Hepatocyte (in vitro differentiated cells): Measurements from ENCODE around the gene MARCHF2. TPM values are rescaled to one million over a fixed set of nuclear protein-coding genes. Genes with fewer than 3 reads are reported as not detected.

Experiments
- DNase-seq: peaks from one replicate; pipeline ENCODE4 v3.0.0-alpha.2; 2016; ENCODE audit warnings: low spot score
- H2AFZ ChIP-seq: fragments of 200-600 bp; sonication (generic); 2 replicates; pipeline ENCODE4 v1.6.0; 2016; ENCODE audit warnings: antibody characterized with exemption, mild to moderate bottlenecking
- H3K27ac ChIP-seq: fragments of 200-600 bp; sonication (generic); 2 replicates; pipeline ENCODE4 v1.5.1; 2016; ENCODE audit warnings: mild to moderate bottlenecking
- H3K27me3 ChIP-seq: fragments of 200-600 bp; sonication (generic); 2 replicates; pipeline ENCODE4 v1.6.1; 2016
- H3K36me3 ChIP-seq: fragments of 200-600 bp; sonication (generic); replicated peaks from 2 replicates; pipeline ENCODE4 v1.5.1; 2016; ENCODE audit warnings: low read depth; ENCODE audit not compliant: insufficient read depth
- H3K4me1 ChIP-seq: fragments of 200-600 bp; sonication (generic); 2 replicates; pipeline ENCODE4 v1.5.1; 2016; ENCODE audit warnings: mild to moderate bottlenecking, moderate library complexity; ENCODE audit not compliant: insufficient read depth
- H3K4me2 ChIP-seq: fragments of 200-600 bp; sonication (generic); 2 replicates; pipeline ENCODE4 v1.6.0; 2016
- H3K4me3 ChIP-seq: fragments of 200-600 bp; sonication (generic); 2 replicates; pipeline ENCODE4 v1.5.1; 2016; ENCODE audit warnings: mild to moderate bottlenecking
- H3K79me2 ChIP-seq: fragments of 200-600 bp; sonication (generic); 2 replicates; pipeline ENCODE4 v1.6.0; 2017; ENCODE audit warnings: mild to moderate bottlenecking
- H3K9me2 ChIP-seq: fragments of 200-600 bp; sonication (generic); replicated peaks from 2 replicates; pipeline ENCODE4 v1.6.0; 2017; ENCODE audit warnings: mild to moderate bottlenecking; ENCODE audit not compliant: insufficient read depth
- H3K9me3 ChIP-seq: fragments of 200-600 bp; sonication (generic); 2 replicates; pipeline ENCODE4 v1.5.1; 2016; ENCODE audit warnings: low read depth, mild to moderate bottlenecking
- H4K20me1 ChIP-seq: fragments of 200-600 bp; sonication (generic); 2 replicates; pipeline ENCODE4 v1.6.0; 2016; ENCODE audit warnings: mild to moderate bottlenecking; ENCODE audit not compliant: insufficient read depth, poor library complexity, severe bottlenecking
- CTCF ChIP-seq: fragments of 200-600 bp; sonication (generic); IDR thresholded peaks from 2 replicates; pipeline ENCODE4 v1.5.1; 2016; ENCODE audit warnings: antibody characterized with exemption, mild to moderate bottlenecking; ENCODE audit not compliant: poor library complexity
- EZH2 ChIP-seq: fragments of 200-600 bp; sonication (generic); IDR thresholded peaks from 2 replicates; pipeline ENCODE4 v1.6.1; 2016; ENCODE audit warnings: antibody characterized with exemption, mild to moderate bottlenecking, borderline replicate concordance
- EZH2phosphoT487 ChIP-seq: fragments of 200-600 bp; sonication (generic); IDR thresholded peaks from one replicate; pipeline ENCODE4 v1.6.1; 2018; ENCODE audit warnings: antibody characterized with exemption, mild to moderate bottlenecking, low read depth, moderate library complexity; ENCODE audit not compliant: unreplicated experiment, severe bottlenecking
- WGBS: methylation state at CpG from one replicate; pipeline ENCODE4 v1.1.6; 2016; ENCODE audit warnings: low lambda C conversion rate; ENCODE audit errors: missing lambda C conversion rate; 5-methylcytosine and 5-hydroxymethylcytosine counted together
- polyA plus RNA-seq: library from polyadenylated mRNA; unstranded; fragments of >200 nt; fragmentation: Nextera tagmentation; extraction: Ambion mirVana; gene quantifications from 2 replicates; pipeline ENCODE4 v1.2.1, GENCODE V29; 2016
- total RNA-seq: library from RNA; depleted of rRNA; stranded (reverse); fragments of >200 nt; gene quantifications from 2 replicates; pipeline ENCODE4 v1.2.3, GENCODE V29; 2014

The MARCHF2 gene
- total and polyA plus RNA-seq, 2 experiments from 2014 or later = 38.5 to 73.5 TPM

GRCh38 chr19:8386990-8387389 is 26.1 kb upstream of the MARCHF2 start:
- TF ChIP-seq EZH2phosphoT487 (no peak), CTCF (no peak), EZH2 (no peak)
- no peaks in the 10 kb centered on the region for H3K9me3 ChIP-seq
- no peak overlapping the region for H2AFZ ChIP-seq
- no peak overlapping the region for H3K4me2 ChIP-seq
- no peak overlapping the region for H3K27ac ChIP-seq
- H4K20me1 ChIP-seq = peaks cover 11% of the 10 kb centered on the region
- peaks cover 14% of the 10 kb centered on the region for H3K79me2 ChIP-seq
- no peaks in the 10 kb centered on the region for H3K9me2 ChIP-seq
- peaks cover 5% of the 10 kb centered on the region for H3K4me1 ChIP-seq
- no peak overlapping the region for H3K4me3 ChIP-seq
- no peaks in the 10 kb centered on the region for H3K27me3 ChIP-seq
- no peaks in the 10 kb centered on the region for H3K36me3 ChIP-seq
- WGBS = 61% methylated on average over 4 of the region's 4 CpGs
- DNase-seq = no peak

DNA sequence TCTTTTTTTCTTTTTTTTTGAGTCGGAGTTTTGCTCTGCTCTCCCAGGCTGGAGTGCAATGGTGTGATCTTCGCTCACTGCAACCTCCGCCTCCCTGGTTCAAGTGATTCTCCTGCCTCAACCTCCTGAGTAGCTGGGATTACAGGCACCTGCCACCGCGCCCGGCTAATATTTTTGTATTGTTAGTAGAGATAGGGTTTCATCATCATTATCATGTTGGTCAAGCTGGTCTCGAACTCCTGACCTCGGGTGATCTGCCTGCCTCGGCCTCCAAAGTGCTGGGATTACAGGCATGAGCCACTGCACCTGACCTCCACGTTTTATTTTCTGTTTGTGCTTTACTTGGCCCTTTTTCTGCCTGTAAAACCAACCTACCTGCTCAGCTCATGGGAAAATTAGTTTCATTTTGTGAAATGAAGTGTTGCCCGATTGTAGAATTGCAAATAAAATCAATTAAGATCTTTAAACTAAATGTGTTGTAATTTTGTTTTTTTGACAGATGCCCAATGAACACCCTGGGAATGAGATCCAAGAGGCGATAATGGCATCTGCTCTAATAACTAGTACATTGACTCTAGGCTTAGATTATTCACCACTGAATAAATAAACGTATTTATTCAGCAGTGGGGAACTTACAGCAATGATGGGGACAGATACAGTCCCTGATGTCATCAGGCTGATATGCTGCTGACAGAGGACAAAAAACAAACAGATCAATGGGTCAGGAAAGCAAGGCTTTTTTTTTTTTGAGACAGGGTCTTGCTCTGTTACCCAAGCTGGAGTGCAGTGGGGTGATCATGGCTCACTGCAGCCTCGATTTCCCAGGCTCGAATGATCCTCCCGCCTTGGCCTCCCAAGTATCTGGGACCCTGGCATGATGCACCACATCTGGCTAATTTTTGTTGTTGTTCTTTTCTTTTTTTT is 25.2 kb upstream of the MARCHF2 start:
- no peak for TF ChIP-seq CTCF

DNA sequence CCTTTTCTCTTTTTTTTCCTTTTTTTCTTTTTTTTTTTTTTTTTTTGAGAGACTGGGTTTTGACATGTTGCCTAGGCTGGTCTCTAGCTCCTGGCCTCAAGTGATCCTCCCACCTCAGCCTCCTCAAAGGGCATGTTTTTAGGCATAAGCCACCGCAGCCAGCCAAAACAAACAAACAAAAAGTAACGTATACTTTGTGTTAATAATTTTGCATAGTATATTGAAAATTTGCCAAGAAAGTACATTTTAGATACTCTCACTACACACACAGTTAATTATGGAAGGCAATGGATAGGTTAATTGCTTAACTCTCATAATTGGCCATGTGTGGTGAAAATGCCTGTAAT is 24.5 kb upstream of the MARCHF2 start:
- Histone ChIP-seq H3K9me2 (no peaks in the 10 kb centered on the region), H3K9me3 (no peaks in the 10 kb centered on the region), H3K27me3 (no peaks in the 10 kb centered on the region), H2AFZ (no peak overlapping the region), H3K27ac (peak overlapping the region; percentile 85), H3K4me1 (peaks cover 5% of the 10 kb centered on the region), H4K20me1 (peaks cover 26% of the 10 kb centered on the region), H3K4me2 (peak overlapping the region; percentile 67), H3K36me3 (no peaks in the 10 kb centered on the region), H3K4me3 (no peak overlapping the region), H3K79me2 (peaks cover 30% of the 10 kb centered on the region)
- TF ChIP-seq CTCF (no peak), EZH2 (no peak), EZH2phosphoT487 (no peak)
- WGBS = 43% methylated on average over 2 of the region's 2 CpGs
- no peak for DNase-seq

More for the DNA sequence above, 25.2 kb upstream of the MARCHF2 start:
- no peak for DNase-seq
- H3K79me2 ChIP-seq = peaks cover 23% of the 10 kb centered on the region
- no peak overlapping the region for H2AFZ ChIP-seq
- H3K9me3 ChIP-seq = no peaks in the 10 kb centered on the region
- peaks cover 5% of the 10 kb centered on the region for H3K4me1 ChIP-seq
- peak overlapping the region; percentile 67 for H3K4me2 ChIP-seq
- H4K20me1 ChIP-seq = peaks cover 19% of the 10 kb centered on the region
- WGBS = 74% methylated on average over 15 of the region's 16 CpGs
- no peak overlapping the region for H3K4me3 ChIP-seq
- no peaks in the 10 kb centered on the region for H3K36me3 ChIP-seq
- H3K27me3 ChIP-seq = no peaks in the 10 kb centered on the region
- H3K9me2 ChIP-seq = no peaks in the 10 kb centered on the region
- peak overlapping the region; percentile 85 for H3K27ac ChIP-seq
